Upper lobe of right lung (tissue), 1 donor: ENCODE data around the gene FAM168A. TPM values are rescaled to one million over a fixed set of nuclear protein-coding genes. Genes with fewer than 3 reads are reported as not detected.

Experiments
- ATAC-seq: fragments of 200-7000 bp; cut with Tn5 transposase; one replicate; pipeline ENCODE4 v1.9.1; 2020; ENCODE audit warnings: mild to moderate bottlenecking, moderate library complexity
- DNase-seq: peaks from one replicate; pipeline ENCODE4 v3.0.0-alpha.2; 2020
- H3K27ac ChIP-seq: fragments of 200-600 bp; one replicate; pipeline ENCODE4 v1.8.0; 2022
- H3K27me3 ChIP-seq: fragments of 200-600 bp; one replicate; pipeline ENCODE4 v1.8.0; 2022; ENCODE audit warnings: mild to moderate bottlenecking
- H3K36me3 ChIP-seq: fragments of 200-600 bp; one replicate; pipeline ENCODE4 v1.8.0; 2022
- H3K4me1 ChIP-seq: fragments of 200-600 bp; one replicate; pipeline ENCODE4 v1.8.0; 2022
- H3K4me3 ChIP-seq: fragments of 200-600 bp; one replicate; pipeline ENCODE4 v1.8.0; 2022; ENCODE audit warnings: mild to moderate bottlenecking
- H3K9me3 ChIP-seq: fragments of 200-600 bp; one replicate; pipeline ENCODE4 v1.8.0; 2022
- intact Hi-C: fragments of 100-400 bp; cut with DNase I; formaldehyde crosslinking; loops from one replicate; pipeline ENCODE4 v1.11.0; 2022
- total RNA-seq: library from RNA; stranded (reverse); fragmentation: NEBNext Ultra II Directional; extraction: Animal tissue kit (Norgen Biotek cat#: 25700); gene quantifications from one replicate; pipeline ENCODE4 v1.2.1, GENCODE V29; 2021
- TF ChIP-seq, protein P1 (sequence below): fragments of 200-600 bp; IDR thresholded peaks from one replicate; pipeline ENCODE4 v1.8.0; 2022; ENCODE audit warnings: antibody characterized with exemption
- donor health status: DM: no; HTN: yes; CAD: no; lungs with severe emphysema.

FAM168A gene
- total RNA-seq, 1 donor from 2014 or later: 30.7 TPM

- Histone ChIP-seq H3K27ac (no peak overlapping the region), H3K4me3 (no peak overlapping the region), H3K27me3 (no peaks in the 10 kb centered on the region), H3K36me3 (peaks cover 16% of the 10 kb centered on the region), H3K4me1 (no peaks in the 10 kb centered on the region), H3K9me3 (no peaks in the 10 kb centered on the region)
- DNase-seq (peak; percentile 46), ATAC-seq (no peak)
- intact Hi-C loops: no loop called here
- TF ChIP-seq, protein P1, sequence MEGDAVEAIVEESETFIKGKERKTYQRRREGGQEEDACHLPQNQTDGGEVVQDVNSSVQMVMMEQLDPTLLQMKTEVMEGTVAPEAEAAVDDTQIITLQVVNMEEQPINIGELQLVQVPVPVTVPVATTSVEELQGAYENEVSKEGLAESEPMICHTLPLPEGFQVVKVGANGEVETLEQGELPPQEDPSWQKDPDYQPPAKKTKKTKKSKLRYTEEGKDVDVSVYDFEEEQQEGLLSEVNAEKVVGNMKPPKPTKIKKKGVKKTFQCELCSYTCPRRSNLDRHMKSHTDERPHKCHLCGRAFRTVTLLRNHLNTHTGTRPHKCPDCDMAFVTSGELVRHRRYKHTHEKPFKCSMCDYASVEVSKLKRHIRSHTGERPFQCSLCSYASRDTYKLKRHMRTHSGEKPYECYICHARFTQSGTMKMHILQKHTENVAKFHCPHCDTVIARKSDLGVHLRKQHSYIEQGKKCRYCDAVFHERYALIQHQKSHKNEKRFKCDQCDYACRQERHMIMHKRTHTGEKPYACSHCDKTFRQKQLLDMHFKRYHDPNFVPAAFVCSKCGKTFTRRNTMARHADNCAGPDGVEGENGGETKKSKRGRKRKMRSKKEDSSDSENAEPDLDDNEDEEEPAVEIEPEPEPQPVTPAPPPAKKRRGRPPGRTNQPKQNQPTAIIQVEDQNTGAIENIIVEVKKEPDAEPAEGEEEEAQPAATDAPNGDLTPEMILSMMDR: no peak
Measured at GRCh38 chr11:73406619-73407018, 191.3 kb downstream of the FAM168A start.

DNA sequence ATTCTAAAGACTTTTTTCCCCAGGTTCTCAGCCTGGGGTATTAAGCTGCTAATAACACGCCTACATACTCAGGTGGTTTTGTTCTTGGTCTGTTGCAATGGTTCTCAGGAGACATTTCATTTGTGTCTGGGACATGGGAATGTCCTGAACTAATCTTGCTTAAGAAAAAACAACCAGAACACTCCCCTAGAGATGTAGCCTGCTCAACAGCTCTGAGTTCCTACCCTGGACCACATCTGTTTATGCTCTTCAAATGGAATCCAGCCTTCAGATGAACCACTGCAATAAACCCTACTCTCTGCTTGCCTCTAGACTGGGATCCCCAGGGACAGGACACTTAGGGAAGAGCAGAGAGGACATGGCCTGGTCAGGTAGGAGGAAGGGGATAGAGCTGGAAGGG lies 191.8 kb downstream of the FAM168A start:
- ATAC-seq: no peak
- intact Hi-C loops: no loop called here
- no peak for DNase-seq
- TF ChIP-seq, protein P1: no peak
- H3K4me3 ChIP-seq: no peak overlapping the region
- H3K27ac ChIP-seq: no peak overlapping the region
- H3K27me3 ChIP-seq: no peaks in the 10 kb centered on the region
- H3K36me3 ChIP-seq: peaks cover 12% of the 10 kb centered on the region
- no peaks in the 10 kb centered on the region for H3K4me1 ChIP-seq
- no peaks in the 10 kb centered on the region for H3K9me3 ChIP-seq

- ATAC-seq (no peak), DNase-seq (no peak)
- H3K4me1 ChIP-seq: no peaks in the 10 kb centered on the region
- H3K4me3 ChIP-seq: no peak overlapping the region
- peaks cover 10% of the 10 kb centered on the region for H3K36me3 ChIP-seq
- intact Hi-C loops: no loop called here
- no peak overlapping the region for H3K27ac ChIP-seq
- no peaks in the 10 kb centered on the region for H3K9me3 ChIP-seq
- no peaks in the 10 kb centered on the region for H3K27me3 ChIP-seq
- TF ChIP-seq, protein P1: no peak
Measured at GRCh38 chr11:73405146-73405510, 192.8 kb downstream of the FAM168A start.

DNA sequence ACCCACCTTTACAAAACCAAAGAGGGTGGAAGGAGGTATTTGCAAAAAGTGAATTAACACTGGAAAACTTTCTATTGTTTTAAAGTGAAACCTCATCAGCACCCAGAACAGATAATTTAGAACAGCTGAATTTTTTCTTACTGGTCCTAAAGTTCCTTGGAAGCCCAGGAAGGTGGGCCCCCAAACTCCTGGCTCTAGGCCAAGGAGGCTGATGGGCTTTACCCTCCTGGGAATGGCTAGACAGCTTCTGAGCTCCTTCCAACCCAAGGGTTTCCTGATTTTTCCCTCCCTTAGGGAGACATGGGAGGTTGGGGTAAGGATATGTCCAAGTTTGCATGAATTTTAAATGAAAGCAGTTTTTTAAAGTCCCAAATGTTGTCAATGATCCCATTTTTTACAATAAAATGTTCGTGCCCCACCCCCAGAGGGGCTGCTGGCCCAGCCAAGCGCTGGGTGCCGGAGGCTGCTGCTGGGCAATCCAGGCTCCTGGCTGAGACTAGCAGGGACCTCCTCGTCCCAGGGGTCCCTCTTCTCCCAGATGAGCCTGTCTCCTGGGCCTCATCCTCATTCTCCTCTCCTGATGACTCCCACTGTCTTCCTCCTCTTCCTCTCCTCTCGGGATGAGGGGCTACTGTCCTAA lies 193.3 kb downstream of the FAM168A start:
- no peak overlapping the region for H3K4me3 ChIP-seq
- H3K27me3 ChIP-seq: no peaks in the 10 kb centered on the region
- ATAC-seq (no peak), DNase-seq (no peak)
- H3K9me3 ChIP-seq: no peaks in the 10 kb centered on the region
- no peak overlapping the region for H3K27ac ChIP-seq
- peaks cover 7% of the 10 kb centered on the region for H3K36me3 ChIP-seq
- TF ChIP-seq, protein P1: no peak
- intact Hi-C loops: no loop called here
- no peaks in the 10 kb centered on the region for H3K4me1 ChIP-seq

DNA sequence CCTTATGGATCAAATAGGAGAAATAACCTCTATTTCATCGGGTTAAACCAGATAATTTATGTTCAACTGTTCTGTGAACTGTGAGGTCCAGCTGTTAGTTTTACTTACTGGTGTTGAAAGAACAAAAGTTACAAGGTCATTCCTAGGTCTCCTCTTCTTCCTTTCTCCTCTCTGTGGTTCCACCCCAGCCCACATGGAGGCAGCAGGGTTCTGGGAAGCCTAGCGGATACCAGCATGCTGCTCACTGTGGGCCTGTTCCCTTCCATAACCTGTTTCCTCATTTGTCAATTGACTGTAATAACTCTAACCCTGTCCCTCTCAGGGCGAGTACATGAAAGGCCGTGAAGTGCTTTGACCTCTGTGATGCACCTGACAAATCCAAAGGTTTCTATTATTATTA lies 193.9 kb downstream of the FAM168A start:
- no peak overlapping the region for H3K27ac ChIP-seq
- H3K36me3 ChIP-seq: peaks cover 1% of the 10 kb centered on the region
- no peak overlapping the region for H3K4me3 ChIP-seq
- H3K9me3 ChIP-seq: no peaks in the 10 kb centered on the region
- ATAC-seq (peak; percentile 94), DNase-seq (no peak)
- H3K27me3 ChIP-seq: no peaks in the 10 kb centered on the region
- no peaks in the 10 kb centered on the region for H3K4me1 ChIP-seq
- intact Hi-C loops: no loop called here
- TF ChIP-seq, protein P1: peak; percentile 66

GRCh38 chr11:73403541-73403940 lies 194.4 kb downstream of the FAM168A start:
- Histone ChIP-seq H3K27me3 (no peaks in the 10 kb centered on the region), H3K27ac (no peak overlapping the region), H3K36me3 (no peaks in the 10 kb centered on the region), H3K4me1 (no peaks in the 10 kb centered on the region), H3K4me3 (no peak overlapping the region), H3K9me3 (no peaks in the 10 kb centered on the region)
- ATAC-seq (no peak), DNase-seq (no peak)
- intact Hi-C loops: no loop called here
- TF ChIP-seq, protein P1: no peak
